NCI-H226 (cell line): ENCODE measurements around the gene MYEOV.

Experiments used
- DNase-seq: peaks from one replicate; pipeline ENCODE4 v3.0.0-alpha.2; 2015

Gene MYEOV

DNA sequence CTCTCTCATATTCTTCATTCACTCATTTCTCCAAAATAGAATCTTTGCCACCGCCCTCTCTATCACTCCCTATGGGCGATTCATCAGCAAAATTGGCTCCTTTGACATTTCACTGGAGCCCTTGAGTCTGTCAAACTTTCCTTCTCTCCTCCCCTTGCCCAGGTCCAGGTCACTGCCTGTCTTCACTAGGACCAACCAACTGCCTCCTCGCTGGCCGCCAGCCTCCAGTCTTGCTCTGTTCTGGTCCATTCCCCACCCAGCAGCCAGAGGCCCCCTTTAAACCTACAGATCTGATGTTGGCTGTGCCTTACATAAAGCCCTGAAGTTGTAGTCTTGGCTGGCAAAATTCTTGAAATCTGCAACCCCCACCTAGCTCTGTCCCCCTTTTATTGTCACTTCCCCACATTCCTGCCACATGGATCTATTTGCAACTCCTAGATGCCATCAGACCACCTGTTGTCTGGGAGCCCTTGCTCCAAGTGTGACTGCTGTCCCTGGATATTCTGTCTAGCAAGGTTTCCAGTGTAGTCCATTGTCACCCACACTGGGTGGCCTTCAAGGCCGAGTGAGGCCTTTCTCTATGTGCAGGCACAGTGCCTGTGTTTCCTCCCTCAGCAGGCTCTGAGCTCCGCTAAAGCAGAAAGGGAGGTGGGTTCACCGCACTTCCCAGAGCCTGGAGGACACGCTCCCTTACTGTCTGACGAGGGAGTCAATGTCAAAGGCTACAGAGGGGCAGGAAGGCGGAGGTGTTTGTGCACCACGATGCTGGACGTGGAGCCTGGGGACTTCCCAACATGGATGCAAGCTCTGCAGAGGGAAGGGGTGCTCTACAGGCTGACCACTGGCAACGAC, 25.5 kb downstream of the MYEOV start:
- no peak for DNase-seq

DNA sequence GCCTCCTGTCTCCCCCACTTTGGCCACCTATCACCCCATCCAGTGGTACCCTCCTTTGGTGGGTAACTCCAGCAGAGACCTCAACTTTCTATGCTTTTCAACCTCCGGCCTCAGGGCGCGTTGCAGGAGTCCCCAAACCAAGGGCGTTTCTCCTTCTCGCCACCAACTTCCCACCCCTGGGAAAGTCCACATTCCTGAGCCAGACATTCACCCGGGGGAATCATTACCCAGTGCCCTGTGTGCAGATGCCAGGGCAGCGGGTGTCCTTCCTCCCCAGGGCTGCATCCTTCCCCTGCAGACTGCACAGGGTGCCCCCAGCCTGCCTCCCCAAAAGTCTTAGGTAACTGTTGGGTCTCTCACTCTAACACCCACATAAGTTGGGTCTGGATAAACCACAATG, 26.4 kb downstream of the MYEOV start:
- no peak for DNase-seq

DNA sequence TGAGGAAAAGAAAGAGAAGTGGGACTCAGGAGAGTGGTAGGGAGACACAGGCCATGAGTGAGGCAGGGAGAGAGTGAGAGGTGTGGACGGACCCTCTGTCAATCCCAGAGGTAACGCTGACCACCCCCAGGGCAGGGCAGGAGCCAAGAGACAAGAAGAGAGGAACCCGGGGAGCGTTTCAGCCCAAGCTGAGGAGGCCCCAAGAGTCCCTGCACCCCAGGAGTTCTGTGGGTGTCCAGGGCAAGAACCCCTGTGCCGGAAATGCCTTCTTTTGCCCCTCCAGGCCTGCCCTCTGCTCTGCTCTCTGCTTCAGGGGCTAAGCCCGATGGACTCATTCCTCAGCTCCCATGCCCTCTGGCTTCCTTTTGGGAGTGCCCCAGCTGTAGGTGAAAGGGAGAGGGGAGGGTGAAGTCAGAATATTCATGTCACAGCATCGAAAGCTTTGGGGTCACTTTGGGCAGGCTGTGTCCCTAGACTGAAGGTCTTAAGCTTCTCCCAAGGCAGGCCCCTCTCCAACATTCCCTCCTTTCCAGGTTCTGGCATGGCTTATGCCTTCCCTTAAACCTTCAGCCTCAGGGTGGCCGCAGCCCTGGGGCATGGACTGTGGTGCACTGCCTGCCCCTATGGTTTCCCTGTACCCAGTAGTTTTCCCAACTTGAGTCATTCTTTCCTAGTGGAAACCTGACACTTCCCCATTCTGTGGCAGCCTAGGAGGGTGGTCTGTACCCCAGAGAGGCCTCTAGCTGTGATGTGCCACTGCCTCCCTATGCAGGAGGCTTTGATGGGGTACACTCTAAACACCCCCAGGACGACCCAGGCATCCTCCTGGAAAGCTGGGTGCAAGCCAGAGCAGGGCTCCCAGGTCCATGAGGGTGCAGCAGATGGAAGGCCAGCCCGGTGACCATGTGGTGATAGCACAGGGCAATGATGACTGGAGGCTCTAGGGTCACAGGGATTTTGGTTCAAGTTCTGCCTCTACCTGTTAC, 27.1 kb downstream of the MYEOV start:
- DNase-seq = no peak

DNA sequence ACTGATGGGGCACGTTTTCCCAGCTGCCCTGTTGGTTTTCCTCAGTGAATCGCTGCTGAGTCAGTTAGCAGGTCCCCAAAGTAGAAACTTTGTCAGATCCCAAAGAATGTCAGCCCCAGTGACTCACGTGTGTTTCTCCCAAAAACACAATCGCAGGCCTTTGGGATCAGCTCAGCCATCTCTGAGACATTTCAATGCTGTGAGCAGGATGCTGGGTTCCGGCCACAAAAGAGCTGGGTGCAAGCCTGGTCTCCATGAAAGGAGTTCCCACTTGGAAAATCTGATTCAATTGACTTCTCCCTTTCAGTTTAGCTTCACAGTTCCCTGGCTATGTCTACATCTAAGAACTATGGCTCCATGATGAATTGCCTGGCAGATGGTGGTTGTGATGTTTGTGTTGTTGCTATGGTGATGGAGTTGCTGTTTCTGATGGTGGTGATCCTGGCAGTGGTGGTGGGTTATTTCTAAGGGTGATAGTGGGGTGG, 28.0 kb downstream of the MYEOV start:
- DNase-seq = peak; percentile 72

DNA sequence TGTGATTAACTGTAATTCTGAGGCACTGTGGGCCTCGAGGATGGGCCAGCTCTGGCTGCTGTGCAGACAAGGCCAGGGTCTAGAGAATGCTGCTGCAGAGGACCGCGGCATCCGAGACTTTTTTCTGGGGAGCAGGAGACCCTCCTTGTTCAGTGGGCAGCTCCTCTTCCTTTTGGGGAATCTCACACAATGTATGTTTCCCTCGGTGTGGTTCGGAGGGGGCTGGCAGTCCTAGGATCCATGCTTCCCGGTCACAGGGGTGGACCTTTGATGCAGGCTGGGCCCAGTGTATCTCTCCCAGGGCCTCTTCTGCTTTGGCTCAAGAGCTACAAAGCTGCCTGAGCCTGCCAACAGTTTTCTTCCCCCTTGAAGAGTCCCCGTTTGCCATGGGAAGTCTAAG, 31.5 kb downstream of the MYEOV start:
- DNase-seq = no peak

DNA sequence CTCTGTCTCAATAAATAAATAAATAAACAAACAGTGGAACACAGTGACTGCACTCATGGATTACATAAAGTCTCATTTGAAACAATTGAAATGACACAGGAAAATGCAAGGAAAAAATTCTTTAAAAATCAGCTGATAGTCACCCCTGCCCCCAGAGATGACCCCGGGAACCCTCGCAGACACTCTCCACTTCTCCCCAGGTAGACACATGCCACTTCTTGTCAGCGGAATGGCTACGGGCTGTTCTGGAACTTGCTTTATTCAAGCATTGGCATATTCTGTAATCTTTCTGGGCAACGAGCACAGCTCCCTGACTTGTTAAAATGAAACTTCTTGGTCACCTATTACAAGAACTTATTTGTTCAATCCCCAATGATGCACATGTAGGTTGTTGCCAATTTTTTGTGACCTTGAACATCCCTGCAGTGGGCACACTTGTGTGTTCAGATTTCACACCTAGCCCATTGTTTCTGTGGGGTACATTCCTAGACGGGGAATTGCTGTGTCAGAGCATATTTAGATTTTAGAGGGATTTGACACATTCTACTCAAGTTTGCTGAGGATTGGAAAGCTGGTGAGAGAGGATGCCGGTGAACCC, 32.8 kb downstream of the MYEOV start:
- no peak for DNase-seq

DNA sequence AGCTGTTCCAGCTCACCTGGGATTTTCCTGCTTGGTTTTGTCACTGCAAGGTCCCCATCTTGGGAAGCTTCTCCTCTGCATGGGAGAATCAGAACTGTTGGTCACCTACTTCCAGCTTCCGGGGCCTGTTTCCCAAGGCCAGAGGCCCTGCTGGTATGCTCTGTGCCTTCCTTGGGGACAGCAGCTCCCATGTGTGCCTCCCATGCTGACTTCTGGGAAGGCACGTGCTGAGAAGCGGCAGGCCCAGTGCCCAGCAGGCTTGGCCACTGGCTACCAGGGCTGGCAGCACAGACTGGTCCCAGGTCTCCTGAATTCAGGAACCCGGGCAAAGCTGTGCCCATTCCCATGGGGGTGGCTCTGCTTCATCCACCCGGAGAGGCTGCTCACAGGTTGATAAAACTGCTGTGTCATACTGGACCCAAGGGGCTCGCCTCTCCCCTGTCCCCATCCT, 33.8 kb downstream of the MYEOV start:
- no peak for DNase-seq

DNA sequence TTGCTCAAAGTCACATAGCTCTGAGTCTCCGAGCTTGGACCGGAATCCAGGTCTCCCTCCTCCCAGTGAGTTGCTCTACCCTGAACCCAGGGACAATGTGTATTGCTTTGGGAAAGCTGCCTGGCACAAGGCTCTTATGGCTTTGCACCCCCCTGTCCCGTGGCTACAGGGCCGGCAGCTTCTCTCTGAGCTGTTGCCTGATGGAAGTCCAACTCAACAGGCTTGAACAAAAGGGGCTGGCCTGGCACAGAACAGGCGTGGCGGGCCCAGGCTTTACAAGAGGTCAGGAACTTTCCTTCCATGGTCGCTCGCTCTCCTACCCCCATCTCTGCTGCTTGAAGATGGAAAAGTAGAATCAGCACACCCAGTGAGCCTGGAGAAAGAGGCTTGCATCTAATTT, 34.3 kb downstream of the MYEOV start:
- DNase-seq = no peak

DNA sequence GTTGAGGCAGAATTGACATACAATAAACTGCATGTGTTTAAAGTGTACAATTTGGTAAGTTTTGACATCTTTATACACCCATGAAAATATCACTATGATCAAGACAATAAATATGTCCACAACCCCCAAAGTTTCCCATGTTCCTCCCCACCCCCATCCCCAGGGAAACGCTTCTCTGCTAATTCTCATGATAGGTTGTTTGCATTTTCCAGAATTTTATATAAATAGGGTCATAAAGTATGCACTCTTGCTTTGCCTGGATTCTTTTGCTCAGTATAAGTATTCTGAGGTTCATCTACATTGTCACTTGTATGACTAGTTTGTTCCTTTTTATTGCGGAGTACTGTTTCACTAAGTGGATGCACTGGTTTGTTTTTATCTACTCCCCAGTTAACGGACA, 35.6 kb downstream of the MYEOV start:
- no peak for DNase-seq

DNA sequence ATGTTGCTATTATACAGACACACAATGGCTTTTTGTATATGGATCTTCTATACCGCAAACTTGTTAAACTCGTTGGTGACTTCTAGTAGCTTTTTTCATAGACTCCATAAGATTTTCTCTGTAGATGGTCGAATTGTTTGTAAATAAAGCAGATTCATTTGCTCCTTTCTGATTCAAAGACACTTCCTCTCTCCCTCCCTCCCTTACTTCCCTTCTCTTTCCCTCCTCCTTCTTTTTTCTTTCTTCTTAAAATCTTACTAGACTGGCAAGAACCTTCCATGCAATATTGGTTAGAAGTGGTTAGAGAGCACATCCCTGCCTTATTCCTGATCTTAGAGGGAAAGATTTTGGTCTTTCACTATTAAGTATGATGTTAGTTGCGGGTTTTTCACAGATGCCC, 36.4 kb downstream of the MYEOV start:
- no peak for DNase-seq

DNA sequence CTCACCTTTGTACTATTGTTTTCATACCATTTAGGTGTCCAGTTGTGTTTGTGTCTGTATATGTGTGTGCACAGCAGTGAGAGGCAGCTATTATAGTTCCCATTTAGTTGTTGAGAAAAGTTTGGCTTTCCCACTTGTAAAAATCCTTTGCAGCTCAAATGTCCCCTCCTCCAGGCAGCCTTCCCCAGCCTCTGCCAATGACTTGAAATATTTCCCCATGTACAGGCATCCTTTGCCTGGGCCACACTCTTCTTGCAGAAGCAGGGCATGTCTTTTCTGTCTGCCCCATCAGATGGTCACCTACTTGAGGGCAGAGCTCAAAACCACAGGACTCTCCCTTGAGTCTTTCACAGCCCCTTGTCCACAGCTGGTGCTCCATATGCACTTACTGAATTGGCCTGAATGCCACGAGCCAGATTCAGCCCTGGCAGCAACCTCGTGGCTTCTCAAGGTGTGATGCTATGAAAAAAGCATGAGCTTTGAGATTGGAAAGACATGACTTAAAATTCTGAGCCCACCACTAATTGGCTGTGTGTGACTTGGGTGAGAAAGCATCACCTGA, 39.3 kb downstream of the MYEOV start:
- DNase-seq = no peak

DNA sequence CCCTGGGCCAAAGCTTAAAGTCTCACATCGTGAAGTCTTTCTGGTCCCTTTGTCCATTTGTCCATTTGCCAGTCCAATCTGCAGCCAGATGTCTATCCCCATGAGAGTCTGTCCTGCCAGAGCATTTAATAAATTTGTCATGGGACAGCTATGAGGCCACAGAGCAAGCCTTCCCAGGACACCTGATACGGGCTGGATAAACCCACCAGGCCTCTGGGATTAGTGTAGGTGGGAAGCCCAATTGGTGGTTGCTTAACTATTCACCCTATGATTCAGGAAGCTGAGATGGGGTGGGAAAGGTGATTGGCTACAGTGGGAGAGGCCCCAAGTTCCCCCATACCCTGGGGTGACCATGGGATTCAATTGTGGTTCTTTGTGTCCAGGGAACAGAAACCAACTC, 39.9 kb downstream of the MYEOV start:
- DNase-seq = no peak

DNA sequence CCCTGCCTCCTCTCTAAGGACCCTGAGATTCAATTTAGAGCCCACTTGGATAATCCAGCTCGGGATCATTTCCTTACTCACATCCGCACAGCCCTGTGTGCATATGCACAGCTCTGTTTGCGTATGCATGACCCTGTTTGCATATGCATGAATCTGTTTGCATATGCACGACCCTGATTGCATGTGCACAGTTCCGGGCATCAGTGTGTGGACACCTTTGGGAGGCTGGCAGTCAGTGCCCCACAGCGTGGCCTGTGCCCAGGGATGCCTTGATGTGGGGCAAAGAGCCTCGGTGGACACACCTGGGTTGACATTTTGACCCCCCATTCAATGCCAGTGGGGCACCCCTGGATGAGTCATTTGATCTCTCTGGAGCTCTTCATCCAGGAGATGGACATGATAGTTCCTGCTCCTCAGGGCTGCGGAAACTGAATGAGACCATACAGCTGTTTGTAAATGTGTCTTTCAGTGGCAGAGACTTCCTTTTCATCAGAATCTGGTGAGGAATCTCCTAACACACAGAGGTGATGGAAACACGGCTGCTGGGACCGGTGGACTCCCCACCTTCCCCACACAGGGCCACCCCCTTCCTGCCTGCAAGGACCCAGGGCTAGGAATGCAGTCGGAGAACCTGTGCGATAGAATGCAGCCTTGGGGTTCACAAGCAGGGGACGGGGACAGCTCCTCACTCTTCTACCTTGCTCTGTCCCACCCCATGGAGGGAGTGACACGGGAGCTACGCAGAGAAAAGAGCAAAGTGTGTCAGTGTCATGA, 41.2 kb downstream of the MYEOV start:
- no peak for DNase-seq

DNA sequence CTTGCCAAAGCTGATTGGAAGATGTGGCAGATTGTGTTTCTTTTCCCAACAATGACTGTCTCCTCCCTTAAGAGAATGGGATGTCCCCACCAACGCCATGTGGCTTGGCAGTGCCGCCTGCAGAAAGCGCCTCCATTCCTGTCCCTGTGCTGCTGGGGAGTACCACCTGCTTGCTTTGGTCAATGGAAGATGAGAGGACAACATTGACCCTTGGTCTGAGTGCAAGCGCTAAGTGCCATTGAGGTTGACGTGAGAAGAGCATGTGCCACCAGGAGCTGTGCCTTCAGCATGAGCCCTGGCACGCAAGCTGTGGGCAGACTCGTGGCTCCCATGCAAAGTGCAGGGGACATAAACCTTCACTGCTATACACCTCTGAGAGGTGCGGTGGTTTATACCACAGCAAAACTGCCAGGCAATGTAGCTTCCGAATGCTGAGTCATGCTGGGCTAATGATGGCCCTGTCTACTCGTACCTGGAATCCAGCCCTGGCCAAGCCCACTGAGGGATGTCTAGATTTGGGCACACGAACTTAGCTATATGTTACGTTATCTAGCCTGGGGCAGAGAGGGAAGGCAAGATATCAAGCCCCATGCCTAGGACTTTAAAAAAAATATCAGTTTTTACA, 41.9 kb downstream of the MYEOV start:
- DNase-seq = no peak

DNA sequence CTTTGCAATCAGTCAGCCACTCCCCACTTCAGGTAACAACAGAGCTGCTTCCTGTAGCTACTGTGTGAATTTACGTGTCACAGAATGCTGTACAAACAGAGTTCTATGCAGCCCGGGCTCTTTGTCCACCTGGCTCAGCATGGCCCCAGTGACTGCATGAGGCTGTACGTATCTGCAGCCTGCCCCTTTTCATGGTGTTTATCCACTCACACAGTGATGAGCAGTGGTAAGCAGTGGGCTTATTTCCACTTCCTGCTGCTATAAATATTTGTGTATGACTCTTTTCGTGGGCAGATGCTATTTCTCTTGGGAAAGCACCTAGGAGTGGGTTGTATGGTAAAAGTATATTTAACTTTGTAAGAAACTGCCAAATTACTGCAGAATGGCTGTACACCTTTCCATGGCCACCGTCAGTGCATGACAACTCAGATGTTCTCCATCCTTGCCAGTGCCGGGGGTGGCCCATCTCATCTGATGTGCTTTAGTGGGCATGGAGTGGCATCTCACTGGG, 43.3 kb downstream of the MYEOV start:
- peak; percentile 29 for DNase-seq

DNA sequence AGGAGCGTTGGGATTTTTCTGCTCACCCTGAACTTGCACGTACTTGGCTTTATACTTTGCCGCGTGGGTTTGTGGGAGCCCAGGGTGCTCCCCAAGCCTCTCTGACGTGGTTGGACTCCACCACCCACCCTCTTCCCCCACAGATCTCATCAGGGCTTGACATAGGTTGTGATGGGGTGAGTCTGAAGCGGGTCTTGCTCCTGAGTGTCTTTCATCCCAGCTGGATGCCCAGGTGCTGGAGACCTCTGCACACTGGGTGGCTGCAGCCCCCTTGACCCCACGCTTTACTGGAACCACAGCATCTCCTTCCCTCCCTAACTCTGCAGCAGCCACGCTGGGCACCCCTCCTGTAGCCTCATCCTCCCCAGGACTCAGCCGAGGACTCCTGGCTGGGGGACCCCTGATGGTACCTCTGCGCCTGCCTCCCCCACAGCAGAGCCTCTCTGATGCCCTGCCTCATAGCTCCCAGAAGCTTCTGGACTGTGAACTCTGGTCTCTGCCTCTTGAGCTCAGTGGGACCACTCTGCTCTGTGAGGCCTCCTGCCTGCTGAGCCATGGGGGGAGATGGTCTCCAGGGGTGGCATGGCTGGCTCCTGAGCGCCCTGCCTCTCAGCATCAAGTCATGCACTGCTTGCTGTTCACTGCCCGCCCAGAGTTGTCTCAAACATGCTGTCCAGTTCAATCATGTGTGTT, 45.2 kb downstream of the MYEOV start:
- no peak for DNase-seq

DNA sequence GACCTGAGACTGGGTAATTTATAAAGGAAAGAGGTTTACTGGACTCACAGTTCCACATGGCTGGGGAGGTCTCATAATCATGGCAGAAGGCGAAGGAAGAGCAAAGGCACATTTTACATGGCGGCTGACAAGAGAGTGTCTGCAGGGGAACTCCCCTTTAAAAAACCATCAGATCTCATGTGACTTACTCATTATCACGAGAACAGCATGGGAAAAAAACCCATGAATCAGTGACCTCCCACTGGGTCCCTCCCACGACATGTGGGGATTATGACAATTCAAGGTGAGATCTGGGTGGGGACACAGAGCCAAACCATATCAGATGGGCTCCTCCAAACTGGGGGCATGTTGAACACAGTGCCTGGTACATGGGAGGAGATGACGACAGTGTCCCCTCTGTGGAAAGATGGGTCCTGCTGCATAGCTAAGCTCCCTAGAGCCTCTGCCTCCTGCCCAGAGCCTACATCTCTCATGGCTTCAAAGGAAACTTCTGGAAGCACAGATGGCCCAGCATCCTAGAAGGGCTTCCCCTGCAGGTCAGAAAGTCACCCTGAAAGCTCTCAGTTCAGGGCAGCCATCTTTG, 46.1 kb downstream of the MYEOV start:
- DNase-seq = no peak

DNA sequence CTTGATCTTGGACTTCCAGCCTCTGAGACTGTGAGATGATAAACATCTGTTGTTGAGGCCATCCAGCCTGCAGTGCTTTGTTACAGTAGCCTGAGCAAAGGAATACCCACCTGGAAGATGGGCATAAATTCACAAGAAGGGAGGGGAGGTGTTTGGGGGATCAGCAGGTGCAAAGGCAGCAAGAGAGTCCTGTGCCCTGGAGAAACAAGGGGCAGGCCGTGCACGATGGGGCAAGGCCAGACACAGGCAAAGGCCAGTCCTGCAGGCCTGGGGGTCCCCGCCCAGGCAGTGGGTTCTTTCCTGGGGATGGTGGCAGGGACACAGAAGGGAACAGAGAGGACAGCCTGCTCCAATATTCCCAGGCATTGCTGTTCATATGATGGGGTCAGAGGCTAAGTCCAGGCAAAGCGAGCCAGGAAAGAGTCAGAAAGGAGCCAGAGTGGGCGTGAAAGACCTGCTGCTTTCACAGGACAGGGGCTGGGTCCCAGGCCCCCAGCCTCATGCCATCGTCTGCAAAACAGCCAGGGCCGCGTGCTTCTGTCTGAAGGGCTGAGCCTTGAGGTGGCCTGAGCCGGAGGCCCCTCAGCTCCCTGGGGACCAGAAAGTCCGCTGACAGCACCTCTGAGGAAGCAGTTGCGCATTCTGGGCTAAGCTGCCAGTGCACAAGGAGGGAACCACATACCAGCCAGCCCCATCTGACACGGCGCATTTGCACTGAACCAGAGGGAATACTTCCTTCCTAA, 48.8 kb downstream of the MYEOV start:
- no peak for DNase-seq
